HG03064 (cell line): ENCODE measurements around the gene MAP3K15.

Experiments
- ATAC-seq: cut with Tn5 transposase; IDR thresholded peaks from one replicate; pipeline ENCODE4 v1.9.1; 2021; ENCODE audit warnings: low read depth; ENCODE audit not compliant: unreplicated experiment

MAP3K15 gene

GRCh38 chrX:19350941-19351384 lies 164.3 kb downstream of the MAP3K15 start:
- ATAC-seq = peak; percentile 94

GRCh38 chrX:19349264-19349663 lies 166.0 kb downstream of the MAP3K15 start:
- ATAC-seq = no peak

GRCh38 chrX:19347916-19348315 lies 167.4 kb downstream of the MAP3K15 start:
- no peak for ATAC-seq

GRCh38 chrX:19344661-19345060 lies 170.6 kb downstream of the MAP3K15 start:
- no peak for ATAC-seq

- ATAC-seq = peak; percentile 98
Observed at GRCh38 chrX:19343535-19344408, 171.5 kb downstream of the MAP3K15 start, which contains the start of gene PDHA1. Gene PDHA1 (plus strand): TSS chrX:19343927. CDS start chrX:19344038, 111 bp downstream.

GRCh38 chrX:19343085-19343534 lies 172.2 kb downstream of the MAP3K15 start:
- no peak for ATAC-seq

GRCh38 chrX:19342331-19342906 lies 172.9 kb downstream of the MAP3K15 start:
- no peak for ATAC-seq

- no peak for ATAC-seq
Observed at GRCh38 chrX:19334945-19335626, 180.2 kb downstream of the MAP3K15 start.

- ATAC-seq = no peak
Observed at GRCh38 chrX:19332983-19333382, 182.3 kb downstream of the MAP3K15 start.

- no peak for ATAC-seq
Observed at GRCh38 chrX:19331831-19332230, 183.5 kb downstream of the MAP3K15 start.

GRCh38 chrX:19326567-19326966 lies 188.7 kb downstream of the MAP3K15 start:
- no peak for ATAC-seq
